HG02884 (cell line): ENCODE results near the gene NSRP1.
A peak's percentile ranks its signal among the peaks of the same experiment; 100 is the strongest.
"Not testable (repeated sequence)": the region's sequence is repeated elsewhere in the genome, so short reads cannot be mapped to it uniquely, and the experiment has no call there.

Experiments
- ATAC-seq: cut with Tn5 transposase; IDR thresholded peaks from one replicate; pipeline ENCODE4 v1.9.1; 2021; ENCODE audit warnings: mild to moderate bottlenecking, moderate library complexity; ENCODE audit not compliant: unreplicated experiment

The NSRP1 gene

DNA sequence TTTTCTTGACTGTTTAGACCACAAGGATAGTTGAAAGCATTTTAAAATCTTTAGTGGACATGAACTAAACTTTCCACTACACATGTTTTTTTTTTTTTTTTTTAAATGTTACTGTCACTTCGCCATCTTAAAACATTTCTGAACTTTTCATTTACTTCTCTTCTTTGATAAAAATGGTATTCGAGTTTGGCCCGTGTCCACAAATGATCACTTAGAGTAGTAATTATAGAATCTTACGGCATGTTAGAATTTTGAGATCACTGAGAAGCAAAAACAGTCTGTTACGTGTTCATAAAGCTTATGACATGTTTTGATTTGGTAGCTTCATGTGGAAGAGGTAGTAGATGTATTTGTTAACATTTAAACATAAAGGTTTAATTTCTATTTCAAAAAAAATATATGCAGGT, 1.1 kb downstream of the NSRP1 start:
- ATAC-seq = no peak

DNA sequence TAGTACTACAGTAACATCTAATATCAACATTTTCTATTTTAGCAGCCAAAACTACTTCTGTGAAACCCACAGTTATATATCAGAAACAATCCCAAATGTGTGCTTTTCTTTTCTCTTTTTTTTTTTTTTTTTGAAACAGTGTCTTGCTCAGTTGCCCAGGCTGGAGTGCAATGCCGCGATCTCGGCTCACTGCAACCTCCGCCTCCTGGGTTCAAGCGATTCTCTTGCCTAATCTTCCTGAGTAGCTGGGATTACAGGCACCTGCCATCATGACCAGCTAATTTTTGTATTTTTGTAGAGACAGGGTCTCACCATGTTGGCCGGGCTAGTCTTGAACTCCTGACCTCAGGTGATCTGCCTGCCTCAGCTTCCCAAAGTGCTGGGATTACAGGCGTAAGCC, 2.0 kb downstream of the NSRP1 start:
- not testable (repeated sequence) for ATAC-seq

DNA sequence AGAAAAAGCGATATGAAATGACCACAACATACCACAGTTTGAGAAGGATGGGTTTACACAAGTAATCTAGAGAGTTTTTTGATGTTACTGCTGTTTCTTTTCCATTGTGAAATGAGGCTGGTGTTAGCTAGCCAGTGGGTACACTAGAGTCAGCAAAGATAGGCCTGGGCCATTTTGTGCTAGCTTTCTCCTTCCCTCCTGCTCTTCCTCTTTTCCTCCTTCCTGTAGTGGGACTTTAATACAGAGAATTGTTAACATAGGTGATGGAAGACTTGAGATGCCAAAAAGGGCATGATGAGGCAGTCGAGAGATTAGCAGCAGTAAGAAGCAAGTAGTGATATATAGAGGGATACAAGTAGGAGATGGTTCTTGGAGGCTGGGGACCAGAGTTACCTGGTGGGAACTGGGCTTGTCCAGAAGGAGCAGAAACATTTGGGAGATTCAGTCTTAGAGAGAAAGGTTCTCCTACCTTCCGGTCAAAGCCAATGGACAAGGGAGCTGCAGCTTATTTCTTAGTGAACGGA, 7.7 kb downstream of the NSRP1 start:
- no peak for ATAC-seq

DNA sequence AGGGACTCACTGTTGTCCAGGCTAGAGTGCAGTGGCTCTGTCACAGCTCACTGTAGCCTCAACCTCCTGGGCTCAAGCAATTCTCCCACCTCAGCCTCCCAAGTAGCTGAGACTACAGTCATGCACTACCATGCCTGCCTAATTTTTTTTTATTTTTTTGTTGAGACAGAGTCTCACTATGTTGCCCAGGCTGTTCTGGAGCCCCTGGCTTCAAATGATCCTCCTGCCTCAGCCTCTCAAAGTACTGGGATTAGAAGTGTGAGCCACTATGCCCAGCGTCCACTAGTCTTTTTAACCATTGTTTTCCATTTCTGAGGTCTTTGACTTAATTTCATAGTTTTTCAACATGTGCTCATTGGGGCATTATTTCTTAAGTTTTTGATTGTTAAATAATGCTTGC, 13.5 kb downstream of the NSRP1 start:
- no peak for ATAC-seq

GRCh38 chr17:30132615-30133014, 16.0 kb downstream of the NSRP1 start:
- no peak for ATAC-seq

DNA sequence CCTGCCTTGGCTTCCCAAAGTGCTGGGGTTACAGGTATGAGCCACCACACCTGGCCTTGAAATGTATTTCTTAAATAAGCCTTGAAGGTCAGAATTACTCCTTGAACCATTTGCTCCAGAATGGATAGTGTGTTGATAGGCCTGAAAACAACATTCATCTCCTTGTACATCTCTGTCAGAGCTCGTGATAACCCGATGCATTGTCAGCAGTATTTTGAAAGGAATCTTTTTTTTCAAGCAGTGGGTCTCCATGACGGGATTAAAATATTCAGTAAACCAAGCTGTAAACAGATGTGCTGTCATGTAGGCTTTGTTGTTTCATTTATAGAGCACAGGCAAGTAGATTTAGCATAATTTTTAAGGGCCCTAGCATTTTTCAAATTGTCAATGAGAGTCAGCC, 16.6 kb downstream of the NSRP1 start:
- no peak for ATAC-seq

DNA sequence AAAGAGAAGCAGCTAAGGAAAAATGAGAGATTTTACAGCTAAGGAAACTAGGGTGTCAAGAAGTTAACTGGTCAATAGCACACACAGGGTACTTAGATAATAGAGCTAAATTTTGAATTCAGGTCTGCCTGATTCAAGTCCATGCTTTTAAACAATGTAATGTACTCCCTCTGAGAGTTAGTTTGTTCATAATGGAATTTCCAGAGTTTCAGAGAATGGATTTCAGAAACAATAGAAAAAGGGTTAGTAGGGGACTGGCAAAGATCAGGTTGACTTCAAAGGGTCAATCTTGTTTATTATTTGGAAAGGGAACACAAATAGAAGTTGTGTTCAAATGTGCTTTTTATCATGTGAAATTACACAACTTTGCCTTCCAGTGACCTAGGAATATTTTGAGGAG, 17.9 kb downstream of the NSRP1 start:
- no peak for ATAC-seq

- ATAC-seq = no peak
Measured at GRCh38 chr17:30137158-30137557, 20.5 kb downstream of the NSRP1 start.

GRCh38 chr17:30147860-30148259, 31.2 kb downstream of the NSRP1 start:
- not testable (repeated sequence) for ATAC-seq

GRCh38 chr17:30148376-30148775, 31.8 kb downstream of the NSRP1 start:
- ATAC-seq = no peak

DNA sequence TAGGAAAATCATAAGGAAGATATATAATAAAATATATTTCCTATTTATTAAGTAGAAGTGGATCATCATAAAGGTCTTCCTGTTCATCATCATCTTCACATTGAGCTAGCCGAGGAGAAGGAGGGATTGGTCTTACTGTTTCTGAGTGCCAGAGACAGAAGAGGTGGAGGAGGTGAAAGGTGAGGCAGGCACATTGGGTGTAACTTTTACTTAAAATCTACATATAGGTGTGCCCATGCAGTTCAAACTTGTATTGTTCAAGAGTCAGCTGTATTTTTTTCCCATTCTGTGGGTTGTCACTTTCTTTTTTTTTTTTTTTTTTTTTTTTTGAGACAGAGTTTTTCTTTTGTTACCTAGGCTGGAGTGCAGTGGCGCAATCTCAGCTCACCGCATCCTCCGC, 34.9 kb downstream of the NSRP1 start:
- no peak for ATAC-seq

DNA sequence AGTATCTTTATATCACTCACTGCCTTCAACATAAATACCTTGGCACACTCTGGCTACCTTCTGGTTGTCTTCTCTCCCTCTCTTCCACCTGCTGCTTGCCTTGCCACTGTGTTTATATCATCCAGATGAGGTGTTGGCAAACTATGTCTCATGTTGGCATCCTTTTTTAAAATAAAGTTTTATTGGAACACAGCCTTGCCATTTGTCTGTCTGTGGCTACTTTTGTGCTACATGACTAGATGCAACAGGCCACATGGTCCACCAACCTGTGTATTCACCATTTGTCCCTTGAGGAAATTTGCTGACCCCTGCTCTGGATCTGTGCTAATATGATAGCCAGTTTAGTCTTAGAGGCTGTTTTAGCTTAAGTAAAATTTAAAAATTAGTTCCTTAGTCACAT, 36.8 kb downstream of the NSRP1 start:
- no peak for ATAC-seq

- ATAC-seq = no peak
Measured at GRCh38 chr17:30155389-30155788, 38.8 kb downstream of the NSRP1 start.

DNA sequence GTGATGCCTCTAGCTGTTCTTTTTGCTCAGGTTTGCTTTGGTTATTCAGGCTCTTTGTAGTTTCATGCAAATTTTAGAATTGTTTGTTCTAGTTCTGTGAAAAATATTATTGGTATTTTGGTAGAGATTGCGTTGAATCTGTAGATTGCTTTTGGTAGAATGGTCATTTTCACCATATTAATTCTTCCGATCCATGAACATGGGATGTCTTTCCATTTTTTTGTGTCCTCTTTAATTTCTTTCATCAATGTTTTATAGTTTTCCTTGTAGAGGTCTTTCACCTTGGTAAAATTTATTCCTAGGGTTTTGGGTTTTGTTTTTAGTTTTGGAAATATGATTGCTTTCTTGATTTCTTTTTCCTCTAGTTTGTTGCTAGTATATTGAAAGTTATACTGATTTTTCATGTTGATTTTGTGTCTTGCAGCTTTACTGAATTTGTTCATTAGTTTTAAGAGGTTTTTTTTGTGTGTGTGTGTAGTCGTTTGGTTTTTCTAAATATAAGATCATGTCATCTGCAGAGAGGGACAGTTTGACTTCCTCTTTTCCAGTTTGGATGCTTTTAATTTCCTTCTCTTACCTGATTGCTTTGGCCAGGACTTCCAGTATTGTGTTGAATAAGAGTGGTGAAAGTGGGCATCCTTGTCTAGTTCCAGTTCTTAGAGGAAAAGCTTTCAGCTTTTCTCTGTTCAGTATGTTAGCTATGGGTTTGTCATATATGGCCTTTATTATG, 42.4 kb downstream of the NSRP1 start:
- ATAC-seq = no peak

DNA sequence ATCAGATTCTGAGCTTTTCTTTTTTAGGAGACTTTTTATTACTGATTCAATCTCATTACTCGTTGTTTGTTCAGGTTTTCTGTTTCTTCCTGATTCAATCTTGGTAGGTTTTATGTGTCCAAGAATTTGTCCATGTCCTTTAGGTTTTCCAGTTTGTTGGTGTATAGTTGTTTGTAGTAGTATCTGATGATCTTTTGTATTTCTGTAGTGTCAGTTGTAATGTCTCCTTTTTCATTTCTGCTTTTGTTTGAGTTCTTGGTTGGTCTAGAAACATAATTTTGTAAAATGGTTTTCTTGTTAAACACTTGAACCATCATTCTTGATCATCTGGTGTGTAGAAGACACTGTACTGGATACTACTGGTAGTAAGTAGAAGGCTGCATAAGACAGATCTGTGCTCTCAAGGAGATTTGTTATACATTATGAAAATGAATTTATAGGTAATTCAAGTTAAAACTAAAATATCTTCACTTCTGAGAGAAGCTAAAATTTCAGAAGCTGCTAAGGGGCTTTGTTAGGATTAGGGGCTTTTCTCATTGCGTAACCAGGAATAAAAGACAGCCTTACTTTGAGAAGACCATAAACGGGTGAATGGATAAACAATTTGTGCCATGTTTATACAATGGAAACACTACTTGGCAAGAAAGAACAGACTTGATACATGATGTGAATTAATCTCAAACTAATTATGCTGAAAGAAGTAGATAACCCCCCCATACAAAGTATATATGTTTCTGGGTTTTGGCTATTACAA, 44.0 kb downstream of the NSRP1 start:
- ATAC-seq = no peak

DNA sequence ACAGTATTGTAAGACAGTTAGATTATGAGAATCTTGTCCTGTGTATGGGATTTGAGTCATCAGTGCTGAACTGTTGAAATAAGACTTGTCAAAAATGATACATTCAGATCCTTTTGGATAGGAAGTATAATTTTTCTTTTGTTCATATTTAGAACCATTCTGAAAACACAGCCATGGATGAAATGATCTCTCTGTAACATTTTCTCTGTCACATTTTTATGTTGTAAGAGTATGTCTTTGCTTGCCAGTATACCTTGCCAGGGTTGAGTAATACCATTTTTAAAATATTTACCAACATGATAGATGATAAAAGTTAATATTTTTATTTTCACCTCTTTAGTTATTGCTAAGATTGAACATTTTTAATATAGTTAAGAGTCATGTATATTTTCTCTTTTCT, 45.0 kb downstream of the NSRP1 start:
- ATAC-seq = no peak

- ATAC-seq = no peak
Measured at GRCh38 chr17:30164531-30164930, 47.9 kb downstream of the NSRP1 start.

DNA sequence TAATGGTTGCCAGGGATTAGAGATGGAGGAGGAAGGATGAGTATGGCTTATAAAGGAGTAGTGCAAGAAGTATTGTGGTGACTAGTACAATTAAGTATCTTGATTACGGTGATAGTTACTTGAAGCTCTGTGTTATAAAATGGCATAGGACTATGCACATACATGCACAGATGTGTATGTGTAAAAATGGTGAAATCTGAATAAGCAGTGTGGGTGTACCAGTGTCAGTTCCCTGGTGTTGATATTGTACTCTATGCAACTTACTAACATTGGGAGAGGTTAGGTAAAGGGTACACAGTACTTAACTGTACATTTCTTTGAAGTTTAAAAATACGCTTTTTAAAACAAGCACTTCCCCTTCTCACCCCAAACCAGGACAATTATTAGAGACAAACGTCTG, 48.5 kb downstream of the NSRP1 start:
- ATAC-seq = no peak

GRCh38 chr17:30165960-30166359, 49.3 kb downstream of the NSRP1 start:
- ATAC-seq = no peak

GRCh38 chr17:30170415-30170987, 53.9 kb downstream of the NSRP1 start:
- no peak for ATAC-seq

- ATAC-seq = no peak
Measured at GRCh38 chr17:30172560-30172959, 55.9 kb downstream of the NSRP1 start.

DNA sequence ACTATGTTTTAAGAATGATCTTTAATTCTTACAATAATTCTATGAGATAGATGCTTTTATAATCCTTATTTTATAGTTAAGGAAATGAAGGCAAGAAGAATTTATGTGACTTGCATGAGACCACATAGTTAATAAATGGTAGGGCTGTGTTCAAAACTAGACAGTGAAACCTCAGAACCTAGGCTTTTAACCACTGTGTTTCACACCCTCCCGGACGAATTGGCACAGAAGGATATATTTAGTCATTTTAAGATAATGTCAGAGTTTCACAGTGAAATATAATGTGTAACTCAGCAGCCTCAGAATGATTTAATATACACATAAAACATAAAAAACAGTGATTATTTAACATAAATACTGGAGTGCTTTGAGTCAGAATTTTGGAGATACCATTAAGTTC, 57.0 kb downstream of the NSRP1 start:
- ATAC-seq = peak; percentile 47
